ENCODE results near the gene COMT. TPM values are rescaled to one million over a fixed set of nuclear protein-coding genes. Genes with fewer than 3 reads are reported as not detected.

Gene COMT
- total RNA-seq, 6 donors from 2014 or later = 136 to 475 (median 272) TPM

GRCh38 chr22:19967850-19968449 is 26.4 kb downstream of the COMT start:
- Histone ChIP-seq H3K4me3 (no peak overlapping the region), H3K9me3 (no peaks in the 10 kb centered on the region), H3K4me1 (peaks cover 9 to 29% (median 21%) of the 10 kb centered on the region in 4 donors), H3K27me3 (no peaks in the 10 kb centered on the region), H3K27ac (no peak overlapping the region), H3K36me3 (peaks cover 5 to 74% (median 40%) of the 10 kb centered on the region in 4 donors)
- WGBS, 2 donors = 93 to 96% methylated on average over 6 to 7 of the region's 7 CpGs
- TF ChIP-seq POLR2A (IDR thresholded peaks at IDR 0.05) (no peak), POLR2AphosphoS5 (IDR thresholded peaks at IDR 0.05) (no peak), EP300 (IDR thresholded peaks at IDR 0.05) (no peak)
- TF ChIP-seq, protein P1, sequence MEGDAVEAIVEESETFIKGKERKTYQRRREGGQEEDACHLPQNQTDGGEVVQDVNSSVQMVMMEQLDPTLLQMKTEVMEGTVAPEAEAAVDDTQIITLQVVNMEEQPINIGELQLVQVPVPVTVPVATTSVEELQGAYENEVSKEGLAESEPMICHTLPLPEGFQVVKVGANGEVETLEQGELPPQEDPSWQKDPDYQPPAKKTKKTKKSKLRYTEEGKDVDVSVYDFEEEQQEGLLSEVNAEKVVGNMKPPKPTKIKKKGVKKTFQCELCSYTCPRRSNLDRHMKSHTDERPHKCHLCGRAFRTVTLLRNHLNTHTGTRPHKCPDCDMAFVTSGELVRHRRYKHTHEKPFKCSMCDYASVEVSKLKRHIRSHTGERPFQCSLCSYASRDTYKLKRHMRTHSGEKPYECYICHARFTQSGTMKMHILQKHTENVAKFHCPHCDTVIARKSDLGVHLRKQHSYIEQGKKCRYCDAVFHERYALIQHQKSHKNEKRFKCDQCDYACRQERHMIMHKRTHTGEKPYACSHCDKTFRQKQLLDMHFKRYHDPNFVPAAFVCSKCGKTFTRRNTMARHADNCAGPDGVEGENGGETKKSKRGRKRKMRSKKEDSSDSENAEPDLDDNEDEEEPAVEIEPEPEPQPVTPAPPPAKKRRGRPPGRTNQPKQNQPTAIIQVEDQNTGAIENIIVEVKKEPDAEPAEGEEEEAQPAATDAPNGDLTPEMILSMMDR (IDR thresholded peaks at IDR 0.05) = no peak
- no peak for ATAC-seq (ENCODE audit: low FRiP score in 2 of 2)
- no peak for DNase-seq

DNA sequence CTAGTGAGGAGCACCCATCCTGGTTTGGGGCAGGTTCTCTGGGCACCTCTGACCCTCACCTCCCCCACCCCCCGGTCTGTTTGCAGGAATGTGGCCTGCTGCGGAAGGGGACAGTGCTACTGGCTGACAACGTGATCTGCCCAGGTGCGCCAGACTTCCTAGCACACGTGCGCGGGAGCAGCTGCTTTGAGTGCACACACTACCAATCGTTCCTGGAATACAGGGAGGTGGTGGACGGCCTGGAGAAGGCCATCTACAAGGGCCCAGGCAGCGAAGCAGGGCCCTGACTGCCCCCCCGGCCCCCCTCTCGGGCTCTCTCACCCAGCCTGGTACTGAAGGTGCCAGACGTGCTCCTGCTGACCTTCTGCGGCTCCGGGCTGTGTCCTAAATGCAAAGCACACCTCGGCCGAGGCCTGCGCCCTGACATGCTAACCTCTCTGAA is 26.9 kb downstream of the COMT start:
- Histone ChIP-seq H3K4me3 (no peak overlapping the region), H3K27me3 (no peaks in the 10 kb centered on the region), H3K4me1 (peaks cover 9 to 25% (median 19%) of the 10 kb centered on the region in 4 donors), H3K36me3 (peaks cover 5 to 76% (median 43%) of the 10 kb centered on the region in 4 donors), H3K9me3 (no peaks in the 10 kb centered on the region), H3K27ac (no peak overlapping the region)
- no peak for TF ChIP-seq POLR2A (IDR thresholded peaks at IDR 0.05)
- TF ChIP-seq, protein P1 (IDR thresholded peaks at IDR 0.05) = no peak
- no peak for TF ChIP-seq EP300 (IDR thresholded peaks at IDR 0.05)
- TF ChIP-seq POLR2AphosphoS5 (IDR thresholded peaks at IDR 0.05) = no peak
- WGBS, 2 donors = 90 to 94% methylated on average over 7 to 18 of the region's 18 CpGs
- no peak for DNase-seq
- ATAC-seq (ENCODE audit: low FRiP score in 2 of 2) = no peak

- Histone ChIP-seq H3K27me3 (no peaks in the 10 kb centered on the region), H3K36me3 (peaks cover 5 to 74% (median 37%) of the 10 kb centered on the region in 4 donors), H3K4me3 (no peak overlapping the region), H3K27ac (peak overlapping the region in 1 of 4 donors; percentile 52), H3K4me1 (peaks cover 10 to 22% (median 21%) of the 10 kb centered on the region in 4 donors), H3K9me3 (no peaks in the 10 kb centered on the region)
- WGBS, 2 donors = 80 to 89% methylated on average over 3 to 11 of the region's 11 CpGs
- peak in 1 of 2 donors; percentile 61 for DNase-seq
- no peak for TF ChIP-seq POLR2AphosphoS5 (IDR thresholded peaks at IDR 0.05)
- TF ChIP-seq, protein P1 (IDR thresholded peaks at IDR 0.05) = no peak
- no peak for TF ChIP-seq POLR2A (IDR thresholded peaks at IDR 0.05)
- no peak for TF ChIP-seq EP300 (IDR thresholded peaks at IDR 0.05)
- ATAC-seq (ENCODE audit: low FRiP score in 2 of 2) = no peak
These were observed 27.8 kb downstream of the COMT start for GRCh38 chr22:19969141-19969928.

- Histone ChIP-seq H3K4me1 (peaks cover 16 to 30% (median 24%) of the 10 kb centered on the region in 4 donors), H3K9me3 (no peaks in the 10 kb centered on the region)
- ATAC-seq (ENCODE audit: low FRiP score in 2 of 2) = no peak
These were observed 28.5 kb downstream of the COMT start for GRCh38 chr22:19970031-19970478.

More at GRCh38 chr22:19970031-19970478, 28.5 kb downstream of the COMT start:
- DNase-seq = peak in 1 of 2 donors; percentile 58
- Histone ChIP-seq H3K27ac (peak overlapping the region in 2 of 4 donors; percentile 20 to 52), H3K27me3 (no peaks in the 10 kb centered on the region), H3K4me3 (no peak overlapping the region), H3K36me3 (peaks cover 5 to 67% (median 33%) of the 10 kb centered on the region in 4 donors)
- TF ChIP-seq POLR2AphosphoS5 (IDR thresholded peaks at IDR 0.05) (no peak), EP300 (IDR thresholded peaks at IDR 0.05) (no peak), POLR2A (IDR thresholded peaks at IDR 0.05) (no peak)
- TF ChIP-seq, protein P1 (IDR thresholded peaks at IDR 0.05) = no peak
- WGBS, 2 donors = 71 to 73% methylated on average over 9 of the region's 9 CpGs

Measured in upper lobe of left lung (tissue), 6 donors.